HepG2 (cell line): ENCODE data around the gene ABCB8. TPM values are rescaled to one million over a fixed set of nuclear protein-coding genes. Genes with fewer than 3 reads are reported as not detected.
A peak's percentile ranks its signal among the peaks of the same experiment; 100 is the strongest.

Experiments used
- ATAC-seq: fragments of 200-7000 bp; cut with Tn5 transposase; 3 replicates; pipeline ENCODE4 v1.9.1; 2020; ENCODE audit warnings: mild to moderate bottlenecking, moderate library complexity
- BruUV-seq: library from RNA; stranded (reverse); fragments of 400-500 nt; replicated peaks from 2 replicates; lab custom pipeline; 2021; lab: Mats Ljungman, UMichigan
- CTCF ChIA-PET: fragments of 300-600 bp; formaldehyde crosslinking; extraction: SDS; loops from one replicate; lab custom pipeline; 2021; ENCODE audit warnings: low total read pairs, inconsistent platforms, low intra/inter-chr PET ratio; lab: Yijun Ruan, JAX
- POLR2A ChIA-PET: fragments of 350-600 bp; sonication (Branson Sonifier 250); formaldehyde crosslinking; loops from one replicate; lab custom pipeline; 2020; ENCODE audit warnings: antibody characterized with exemption, inconsistent platforms; lab: Yijun Ruan, JAX
- DNase-seq: peaks from one replicate; pipeline ENCODE4 v3.0.0-alpha.2; 2015; ENCODE audit warnings: low spot score
- FAIRE-seq: peaks from 3 replicates; lab custom pipeline; 2011; peaks lifted over from hg19 to GRCh38; lab: Jason Lieb, UNC
- H2AFZ ChIP-seq: one replicate; pipeline ENCODE4 v1.6.1; 2011; ENCODE audit warnings: low read length, inconsistent platforms
- H3K27ac ChIP-seq: fragments of 300-600 bp; 3 replicates; pipeline ENCODE4 v1.8.0; 2011; ENCODE audit warnings: mixed run types, mild to moderate bottlenecking, mixed read lengths, low read length, inconsistent platforms; ENCODE audit not compliant: insufficient read depth; ENCODE audit errors: extremely low read length
- H3K27me3 ChIP-seq, 2 experiments: fragments of 200-600 bp in 1 of 2; 2 replicates in 1 of 2; 3 replicates in 1 of 2; pipeline versions ENCODE4 v1.6.0 to v1.8.0; 2011; ENCODE audit warnings: low read length in 2 of 2, mild to moderate bottlenecking in 2 of 2, moderate library complexity in 2 of 2, inconsistent platforms in 1 of 2; ENCODE audit not compliant: insufficient read depth in 2 of 2, control insufficient read depth in 1 of 2
- H3K36me3 ChIP-seq, 2 experiments: fragments of 200-600 bp in 1 of 2; replicated peaks in 1 of 2; 2 replicates in 1 of 2; 3 replicates in 1 of 2; pipeline versions ENCODE4 v1.5.1 to v1.8.0; 2011; ENCODE audit warnings: low read length in 2 of 2, inconsistent platforms in 1 of 2; ENCODE audit not compliant: insufficient read depth in 2 of 2, control insufficient read depth in 1 of 2
- H3K4me1 ChIP-seq: 2 replicates; pipeline ENCODE4 v1.5.1; 2012; ENCODE audit warnings: low read length, inconsistent platforms; ENCODE audit not compliant: insufficient read depth
- H3K4me2 ChIP-seq: 2 replicates; pipeline ENCODE4 v1.6.0; 2011; ENCODE audit warnings: low read depth, low read length, inconsistent platforms
- H3K4me3 ChIP-seq, 3 experiments: fragments of 200-600 bp in 1 of 3; sonication (generic), shearing (Covaris generic) in 1 of 3; replicated peaks in 1 of 3; 2 replicates each; pipeline ENCODE4 v1.5.1; 2011 to 2016; ENCODE audit warnings: low read length in 3 of 3, inconsistent platforms in 2 of 3, low read depth in 2 of 3, mild to moderate bottlenecking in 2 of 3, control low read depth in 1 of 3, mixed read lengths in 1 of 3; ENCODE audit not compliant: insufficient read depth in 1 of 3
- H3K79me2 ChIP-seq: one replicate; pipeline ENCODE4 v1.6.1; 2011; ENCODE audit warnings: low read length, inconsistent platforms; ENCODE audit not compliant: insufficient read depth
- H3K9ac ChIP-seq: 2 replicates; pipeline ENCODE4 v1.6.0; 2011; ENCODE audit warnings: mild to moderate bottlenecking, low read depth, low read length, inconsistent platforms; ENCODE audit not compliant: insufficient read depth
- H3K9me3 ChIP-seq: 2 replicates; pipeline ENCODE4 v1.5.1; 2012; ENCODE audit warnings: mild to moderate bottlenecking, low read length
- H4K20me1 ChIP-seq: 2 replicates; pipeline ENCODE4 v1.6.0; 2011; ENCODE audit warnings: inconsistent platforms, mild to moderate bottlenecking, low read length, moderate library complexity; ENCODE audit not compliant: insufficient read depth
- ATRX ChIP-seq: sonication (generic); formaldehyde crosslinking; IDR thresholded peaks from 2 replicates; pipeline ENCODE4 v1.4.0; 2020; ENCODE audit warnings: missing genetic modification reagents, borderline replicate concordance
- HIVEP1 ChIP-seq: sonication (generic); formaldehyde crosslinking; IDR thresholded peaks from 2 replicates; pipeline ENCODE4 v1.4.0; 2020; ENCODE audit warnings: mild to moderate bottlenecking, missing genetic modification reagents
- HNRNPL ChIP-seq: fragments of 200-400 bp; formaldehyde crosslinking; IDR thresholded peaks from 2 replicates; pipeline ENCODE4 v1.6.1; 2017; ENCODE audit warnings: mild to moderate bottlenecking, low read depth, low read length
- KLF13 ChIP-seq: sonication (generic); formaldehyde crosslinking; IDR thresholded peaks from 2 replicates; pipeline ENCODE4 v1.4.0; 2020; ENCODE audit warnings: mild to moderate bottlenecking, missing genetic modification reagents
- MXD4 ChIP-seq: IDR thresholded peaks from 2 replicates; pipeline ENCODE4 v1.6.1; 2016; ENCODE audit warnings: mild to moderate bottlenecking, missing biosample characterization, missing genetic modification reagents
- TOE1 ChIP-seq: sonication (generic); formaldehyde crosslinking; IDR thresholded peaks from 2 replicates; pipeline ENCODE4 v1.4.0; 2020; ENCODE audit warnings: mild to moderate bottlenecking, missing genetic modification reagents
- XRCC5 ChIP-seq: fragments of 200-400 bp; formaldehyde crosslinking; optimal IDR thresholded peaks from 2 replicates; pipeline ENCODE3; 2017; ENCODE audit warnings: mild to moderate bottlenecking, low read length
- ZC3H13 ChIP-seq: sonication (generic); formaldehyde crosslinking; IDR thresholded peaks from 2 replicates; pipeline ENCODE4 v1.8.1; 2023; ENCODE audit warnings: mild to moderate bottlenecking, missing genetic modification reagents, moderate library complexity
- ZFX ChIP-seq: sonication (generic); formaldehyde crosslinking; IDR thresholded peaks from 2 replicates; pipeline ENCODE4 v1.4.0; 2020; ENCODE audit warnings: mild to moderate bottlenecking, low read depth, missing genetic modification reagents, moderate library complexity
- ZMYM4 ChIP-seq: sonication (generic); formaldehyde crosslinking; IDR thresholded peaks from 2 replicates; pipeline ENCODE4 v1.8.1; 2023; ENCODE audit warnings: mild to moderate bottlenecking, missing genetic modification reagents
- ZNF317 ChIP-seq: sonication (generic); formaldehyde crosslinking; IDR thresholded peaks from 2 replicates; pipeline ENCODE4 v1.5.0; 2020; ENCODE audit warnings: mild to moderate bottlenecking, missing genetic modification reagents
- ZNF331 ChIP-seq: sonication (generic); formaldehyde crosslinking; IDR thresholded peaks from 2 replicates; pipeline ENCODE4 v1.4.0; 2020; ENCODE audit warnings: missing genetic modification reagents
- ZNF33A ChIP-seq: sonication (generic); formaldehyde crosslinking; IDR thresholded peaks from 2 replicates; pipeline ENCODE4 v1.5.1; 2020; ENCODE audit warnings: missing genetic modification reagents, mild to moderate bottlenecking, moderate library complexity, borderline replicate concordance
- ZNF556 ChIP-seq: sonication (generic); formaldehyde crosslinking; IDR thresholded peaks from 2 replicates; pipeline ENCODE4 v1.4.0; 2020; ENCODE audit warnings: mild to moderate bottlenecking, missing genetic modification reagents, borderline replicate concordance
- ZNF777 ChIP-seq: sonication (generic); formaldehyde crosslinking; IDR thresholded peaks from 2 replicates; pipeline ENCODE4 v1.4.0; 2020; ENCODE audit warnings: missing genetic modification reagents
- ZNF790 ChIP-seq: sonication (generic); formaldehyde crosslinking; IDR thresholded peaks from 2 replicates; pipeline ENCODE4 v1.8.0; 2022; ENCODE audit warnings: missing genetic modification reagents, mild to moderate bottlenecking, borderline replicate concordance
- ZNF839 ChIP-seq: sonication (generic); formaldehyde crosslinking; IDR thresholded peaks from 2 replicates; pipeline ENCODE4 v1.4.0; 2020; ENCODE audit warnings: missing genetic modification reagents, mild to moderate bottlenecking, borderline replicate concordance
- WGBS: methylation state at CpG from one replicate; pipeline ENCODE4 v1.1.6; 2017; ENCODE audit warnings: low lambda C conversion rate; 5-methylcytosine and 5-hydroxymethylcytosine counted together
- in situ Hi-C: cut with HindIII; loops from 2 replicates; pipeline ENCODE4 v1.10.0; 2017; ENCODE audit warnings: low pct_unique_long_range_greater_than_20kb; ENCODE audit not compliant: extremely low pct_ligation_motif_present
- intact Hi-C: fragments of 100-400 bp; cut with micrococcal nuclease; formaldehyde crosslinking; loops from one replicate; pipeline ENCODE4 v1.10.0; 2022; ENCODE audit not compliant: unreplicated experiment
- polyA plus RNA-seq, 8 experiments: library from polyadenylated mRNA; depleted of rRNA in 3 of 8; stranded (reverse) in 7 of 8; unstranded in 1 of 8; fragments of >200 nt; fragmentation: Illumina TruSeq in 4 of 8; extraction: Trizol in 4 of 8; gene quantifications; 2 replicates each; pipeline versions ENCODE4 v1.2.1 to v1.2.3, GENCODE V29; 2011 to 2016; ENCODE audit warnings: low read depth in 4 of 8, missing spikeins in 1 of 8, mixed read lengths in 1 of 8; ENCODE audit not compliant: insufficient read depth in 1 of 8
- total RNA-seq, 5 experiments: library from RNA; depleted of rRNA; stranded (reverse); fragments of >200 nt; fragmentation: Illumina TruSeq; extraction: Trizol; gene quantifications; 2 replicates each; pipeline ENCODE4 v1.2.3, GENCODE V29; 2016; ENCODE audit warnings: low read depth in 1 of 5
- TF ChIP-seq, protein P1 (sequence below): sonication (generic); formaldehyde crosslinking; IDR thresholded peaks from 2 replicates; pipeline ENCODE4 v1.5.1; 2020; ENCODE audit warnings: mild to moderate bottlenecking, missing genetic modification reagents, moderate library complexity
- TF ChIP-seq, protein P2 (sequence below): sonication (generic); formaldehyde crosslinking; IDR thresholded peaks from 2 replicates; pipeline ENCODE4 v1.5.1; 2020; ENCODE audit warnings: missing genetic modification reagents, mild to moderate bottlenecking, borderline replicate concordance

ABCB8 gene
- total and polyA plus RNA-seq, 2 of the 13 experiments (the other 11 are each of a cell fraction or from before 2014, with no cell fraction given): 6.6 to 16.7 TPM

DNA sequence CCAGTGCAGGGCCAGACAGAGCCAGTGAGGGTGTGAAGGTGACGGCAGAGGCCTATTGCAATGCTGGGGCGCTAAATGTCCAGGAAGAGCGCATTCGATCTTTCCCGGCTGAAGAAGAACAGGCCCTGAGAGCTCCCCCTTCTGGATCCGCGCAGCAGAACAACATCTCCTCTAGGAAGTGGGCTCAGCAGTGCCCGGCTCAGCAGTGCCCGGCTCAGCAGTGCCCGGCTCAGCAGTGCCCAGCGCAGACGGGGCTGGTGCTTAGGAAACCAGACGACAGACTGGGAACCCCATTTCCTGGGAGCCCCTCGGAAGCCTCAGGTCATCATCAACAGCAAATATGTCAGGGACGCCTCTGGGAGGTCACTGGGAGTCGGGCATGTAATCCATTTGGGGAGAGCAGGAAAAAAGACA, 42.1 kb upstream of the ABCB8 start:
- 0 out of 2 replicates have a peak, but pooled peaks cover 5% of the 10 kb centered on the region for H4K20me1 ChIP-seq
- H3K9ac ChIP-seq: no peak overlapping the region
- ChIA-PET CTCF (interaction anchor here (1.1 to 1.8 kb wide), 3 partner anchors 23 to 88 kb away, joined by 3 to 13 read pairs (median 3); no protein-coding TSS in a partner anchor), POLR2A (no interaction called here)
- H3K27ac ChIP-seq: no peak overlapping the region
- intact Hi-C loops: loop anchor here (1.0 to 2.0 kb wide), 2 partner anchors 23 to 207 kb away; no protein-coding TSS in a partner anchor
- H2AFZ ChIP-seq: no peak overlapping the region
- peaks cover 0 to 43% of the 10 kb centered on the region in 2 experiments; a peak in 4 of 5 replicates for H3K27me3 ChIP-seq
- H3K4me2 ChIP-seq: no peak overlapping the region
- no peaks in the 10 kb centered on the region for H3K9me3 ChIP-seq
- WGBS: 3% methylated on average over 7 of the region's 16 CpGs
- H3K36me3 ChIP-seq: no peaks in the 10 kb centered on the region
- H3K79me2 ChIP-seq: no peaks in the 10 kb centered on the region
- BruUV-seq: no TSS peak
- in situ Hi-C loops: loop anchor here (5.0 kb wide), 1 partner anchor 89 kb away; no protein-coding TSS in a partner anchor
- H3K4me1 ChIP-seq: no peaks in the 10 kb centered on the region
- no peak for DNase-seq
- peak; percentile 61 for FAIRE-seq
- no peak overlapping the region for H3K4me3 ChIP-seq
- ATAC-seq: peak; percentile 85
- TF ChIP-seq ZNF317 (no peak), HNRNPL (peak; percentile 78), ZFX (CRISPR knock-in tag) (peak; percentile 55; the same call in 1 of the 2 replicates), ZC3H13 (no peak), ATRX (no peak), ZNF839 (CRISPR knock-in tag) (no peak), XRCC5 (peak; percentile 75), ZNF777 (no peak), ZMYM4 (CRISPR knock-in tag) (no peak), HIVEP1 (CRISPR knock-in tag) (no peak), KLF13 (CRISPR knock-in tag) (no peak), ZNF556 (CRISPR knock-in tag) (no peak), ZNF790 (CRISPR knock-in tag) (no peak), ZNF331 (CRISPR knock-in tag) (peak; percentile 65), MXD4 (no peak), TOE1 (CRISPR knock-in tag) (no peak), ZNF33A (no peak)
- TF ChIP-seq, protein P1, sequence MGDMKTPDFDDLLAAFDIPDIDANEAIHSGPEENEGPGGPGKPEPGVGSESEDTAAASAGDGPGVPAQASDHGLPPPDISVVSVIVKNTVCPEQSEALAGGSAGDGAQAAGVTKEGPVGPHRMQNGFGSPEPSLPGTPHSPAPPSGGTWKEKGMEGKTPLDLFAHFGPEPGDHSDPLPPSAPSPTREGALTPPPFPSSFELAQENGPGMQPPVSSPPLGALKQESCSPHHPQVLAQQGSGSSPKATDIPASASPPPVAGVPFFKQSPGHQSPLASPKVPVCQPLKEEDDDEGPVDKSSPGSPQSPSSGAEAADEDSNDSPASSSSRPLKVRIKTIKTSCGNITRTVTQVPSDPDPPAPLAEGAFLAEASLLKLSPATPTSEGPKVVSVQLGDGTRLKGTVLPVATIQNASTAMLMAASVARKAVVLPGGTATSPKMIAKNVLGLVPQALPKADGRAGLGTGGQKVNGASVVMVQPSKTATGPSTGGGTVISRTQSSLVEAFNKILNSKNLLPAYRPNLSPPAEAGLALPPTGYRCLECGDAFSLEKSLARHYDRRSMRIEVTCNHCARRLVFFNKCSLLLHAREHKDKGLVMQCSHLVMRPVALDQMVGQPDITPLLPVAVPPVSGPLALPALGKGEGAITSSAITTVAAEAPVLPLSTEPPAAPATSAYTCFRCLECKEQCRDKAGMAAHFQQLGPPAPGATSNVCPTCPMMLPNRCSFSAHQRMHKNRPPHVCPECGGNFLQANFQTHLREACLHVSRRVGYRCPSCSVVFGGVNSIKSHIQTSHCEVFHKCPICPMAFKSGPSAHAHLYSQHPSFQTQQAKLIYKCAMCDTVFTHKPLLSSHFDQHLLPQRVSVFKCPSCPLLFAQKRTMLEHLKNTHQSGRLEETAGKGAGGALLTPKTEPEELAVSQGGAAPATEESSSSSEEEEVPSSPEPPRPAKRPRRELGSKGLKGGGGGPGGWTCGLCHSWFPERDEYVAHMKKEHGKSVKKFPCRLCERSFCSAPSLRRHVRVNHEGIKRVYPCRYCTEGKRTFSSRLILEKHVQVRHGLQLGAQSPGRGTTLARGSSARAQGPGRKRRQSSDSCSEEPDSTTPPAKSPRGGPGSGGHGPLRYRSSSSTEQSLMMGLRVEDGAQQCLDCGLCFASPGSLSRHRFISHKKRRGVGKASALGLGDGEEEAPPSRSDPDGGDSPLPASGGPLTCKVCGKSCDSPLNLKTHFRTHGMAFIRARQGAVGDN (CRISPR knock-in tag): 0 out of 2 replicates have a peak, but pooled peaks have one; percentile 10
- TF ChIP-seq, protein P2, sequence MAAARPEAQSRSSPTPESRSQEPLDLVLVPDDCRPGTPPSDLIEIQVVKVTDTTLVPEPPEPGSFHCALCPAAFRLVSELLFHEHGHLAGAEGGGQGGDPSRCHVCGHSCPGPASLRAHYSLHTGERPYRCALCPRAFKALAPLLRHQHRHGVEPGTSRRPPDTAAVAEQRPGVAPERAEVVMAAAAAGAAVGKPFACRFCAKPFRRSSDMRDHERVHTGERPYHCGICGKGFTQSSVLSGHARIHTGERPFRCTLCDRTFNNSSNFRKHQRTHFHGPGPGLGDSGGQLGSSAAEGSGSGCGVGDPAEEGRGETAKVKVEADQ: no peak
